NCI-H1092 treated with DMSO at 0.1 percent for 48 hours (cell line): ENCODE results near the gene ZNF532.

ENCODE experiments used
- DNase-seq: peaks from one replicate; lab custom pipeline; 2025; lab: John Stamatoyannopoulos, UW

ZNF532 gene

DNA sequence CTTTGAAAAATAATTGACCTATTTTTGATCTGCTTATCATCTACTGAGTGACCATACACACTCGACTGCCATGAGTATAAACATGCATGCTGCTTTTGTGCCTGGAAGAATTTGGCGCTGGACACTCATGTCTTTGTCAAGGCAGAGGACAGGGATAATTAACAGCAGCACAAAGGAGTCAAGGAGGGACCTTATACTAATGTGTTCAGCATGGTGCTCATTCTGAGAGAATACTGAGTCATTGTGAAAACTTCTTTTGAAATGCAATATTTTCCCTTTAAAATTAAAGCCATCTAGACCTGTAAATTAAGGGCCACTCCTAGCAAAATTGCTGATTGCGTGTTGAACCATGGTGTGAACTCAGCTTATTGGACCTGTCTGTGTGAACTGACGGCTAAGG, 116.3 kb downstream of the ZNF532 start:
- no peak for DNase-seq

DNA sequence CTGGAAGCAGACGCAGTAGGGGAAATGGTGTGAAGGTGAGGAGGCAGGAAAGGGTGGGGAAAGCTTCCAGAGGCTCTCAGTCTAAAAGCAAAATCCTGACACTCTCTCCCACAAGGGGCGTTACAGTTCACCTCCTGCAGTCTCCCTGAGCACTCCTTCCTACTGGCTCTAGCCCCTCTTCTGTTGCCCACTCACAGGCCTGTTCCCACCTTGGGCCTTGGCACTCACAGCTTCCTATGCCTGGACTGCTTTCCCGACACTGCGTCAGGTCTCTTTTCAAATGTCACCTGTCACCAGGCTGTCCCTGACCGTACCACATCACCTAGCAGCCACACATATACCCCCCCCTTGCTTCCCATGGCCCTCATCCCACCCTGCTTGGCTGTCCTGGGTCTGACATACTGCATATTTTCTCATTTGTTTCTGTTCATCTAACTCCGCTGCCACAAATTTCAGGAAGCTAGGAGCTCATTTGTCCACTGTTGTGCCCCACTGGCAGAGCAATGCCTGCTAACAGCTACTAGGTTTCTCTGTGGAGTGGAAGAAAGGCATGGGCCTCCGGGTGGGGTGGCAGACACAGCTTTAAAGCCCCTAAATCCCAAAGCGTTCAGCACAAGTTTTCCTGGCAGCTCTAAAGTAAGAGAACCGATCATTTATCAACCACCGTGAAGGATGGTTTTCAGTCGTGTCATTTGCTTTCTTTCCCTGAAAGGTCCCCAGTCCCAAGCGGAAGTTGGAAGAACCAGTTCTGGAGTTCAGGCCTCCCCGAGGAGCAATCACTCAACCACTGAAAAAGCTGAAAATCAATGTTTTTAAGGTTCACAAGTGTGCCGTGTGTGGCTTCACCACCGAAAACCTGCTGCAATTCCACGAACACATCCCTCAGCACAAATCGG, 118.8 kb downstream of the ZNF532 start:
- no peak for DNase-seq

DNA sequence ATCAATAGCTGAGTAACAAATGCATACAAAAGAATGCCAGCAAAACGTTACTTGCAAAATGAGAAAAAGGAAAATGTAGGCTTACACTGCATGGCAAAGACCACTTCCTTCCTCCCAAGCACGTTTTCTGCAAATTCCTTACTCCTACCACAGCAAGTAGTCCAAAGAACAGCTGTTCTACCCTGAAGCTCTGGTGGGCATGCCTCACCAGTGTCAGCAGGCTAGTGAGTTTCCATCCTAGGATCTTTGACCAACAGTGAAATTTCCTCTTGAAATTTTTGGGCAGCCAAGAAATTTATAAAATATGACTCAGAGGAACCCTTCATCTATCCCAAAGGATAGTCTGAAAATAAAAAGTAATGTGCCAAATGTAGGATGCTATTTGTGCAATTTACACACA, 123.9 kb downstream of the ZNF532 start:
- no peak for DNase-seq

DNA sequence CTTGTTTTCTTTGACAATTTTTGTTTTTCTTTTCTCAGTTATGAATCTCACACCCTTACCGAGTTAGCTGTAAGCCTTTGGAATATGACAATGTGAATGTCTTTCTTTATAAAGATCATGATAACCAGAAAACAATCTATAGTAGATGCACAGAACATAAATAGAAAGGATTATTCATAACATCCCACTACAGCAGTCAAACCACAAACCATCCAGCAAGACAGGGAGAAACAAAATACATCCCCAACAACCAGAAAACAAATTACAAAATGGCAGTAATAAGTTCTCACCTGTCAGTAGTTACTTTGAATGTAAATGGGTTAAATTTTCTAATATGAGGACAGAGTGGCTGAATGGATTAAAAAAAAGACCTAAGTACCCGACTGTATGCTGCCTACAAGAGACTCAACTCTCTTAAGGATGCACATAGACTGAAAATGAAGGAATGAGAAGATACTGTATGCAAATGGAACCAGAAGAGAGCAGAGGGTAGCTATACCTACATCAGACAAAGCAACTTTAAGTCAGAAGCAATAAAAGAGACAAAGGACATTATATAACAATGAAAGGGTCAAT, 124.6 kb downstream of the ZNF532 start:
- no peak for DNase-seq

DNA sequence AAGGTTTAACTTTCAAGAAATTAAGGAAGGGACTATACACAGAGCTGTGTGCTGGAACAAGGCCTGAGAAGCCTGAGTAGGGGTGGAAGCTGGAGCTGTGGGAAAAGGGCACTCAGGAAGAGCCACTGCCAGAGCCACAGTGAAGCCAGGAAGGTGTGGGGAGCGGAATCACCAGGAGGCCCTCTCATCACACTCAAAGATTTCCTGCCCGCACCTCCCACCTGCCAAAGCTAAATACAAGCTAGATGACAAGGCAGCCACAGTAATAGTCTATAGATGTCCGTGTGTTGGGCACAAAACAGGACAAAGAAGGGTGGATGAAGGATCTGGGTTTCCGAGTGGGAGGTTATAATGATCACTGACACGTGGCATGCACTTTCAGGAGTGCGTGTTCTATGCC, 126.0 kb downstream of the ZNF532 start:
- no peak for DNase-seq

DNA sequence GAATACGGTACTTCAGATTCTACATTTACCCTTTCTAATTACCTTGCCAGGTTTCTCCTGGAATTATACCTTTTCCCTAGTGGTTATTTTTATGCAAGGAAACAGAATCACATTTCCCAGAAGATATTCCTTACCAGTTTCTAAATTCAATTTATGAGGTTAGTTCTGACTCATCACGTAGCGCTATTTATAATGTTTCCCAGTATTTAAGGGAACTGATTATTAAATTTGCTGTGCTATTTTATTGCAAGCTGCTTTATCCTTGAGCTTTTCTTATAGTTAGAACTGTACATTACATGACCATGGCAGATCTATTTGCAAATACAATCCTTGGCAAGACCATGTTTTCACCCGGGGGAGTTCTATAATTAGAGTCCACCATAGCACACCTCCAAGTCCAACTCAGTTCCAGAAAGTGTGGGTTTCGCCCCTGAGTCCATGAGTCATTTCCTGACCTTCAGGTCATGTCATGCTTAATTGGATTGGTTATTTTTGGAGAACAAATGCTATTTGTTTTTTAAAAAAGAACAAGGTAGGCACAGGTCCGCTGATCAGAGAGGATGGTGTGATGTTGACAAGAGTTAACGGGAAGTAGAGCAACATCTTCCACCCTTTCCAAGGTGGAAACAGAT, 126.6 kb downstream of the ZNF532 start:
- no peak for DNase-seq

DNA sequence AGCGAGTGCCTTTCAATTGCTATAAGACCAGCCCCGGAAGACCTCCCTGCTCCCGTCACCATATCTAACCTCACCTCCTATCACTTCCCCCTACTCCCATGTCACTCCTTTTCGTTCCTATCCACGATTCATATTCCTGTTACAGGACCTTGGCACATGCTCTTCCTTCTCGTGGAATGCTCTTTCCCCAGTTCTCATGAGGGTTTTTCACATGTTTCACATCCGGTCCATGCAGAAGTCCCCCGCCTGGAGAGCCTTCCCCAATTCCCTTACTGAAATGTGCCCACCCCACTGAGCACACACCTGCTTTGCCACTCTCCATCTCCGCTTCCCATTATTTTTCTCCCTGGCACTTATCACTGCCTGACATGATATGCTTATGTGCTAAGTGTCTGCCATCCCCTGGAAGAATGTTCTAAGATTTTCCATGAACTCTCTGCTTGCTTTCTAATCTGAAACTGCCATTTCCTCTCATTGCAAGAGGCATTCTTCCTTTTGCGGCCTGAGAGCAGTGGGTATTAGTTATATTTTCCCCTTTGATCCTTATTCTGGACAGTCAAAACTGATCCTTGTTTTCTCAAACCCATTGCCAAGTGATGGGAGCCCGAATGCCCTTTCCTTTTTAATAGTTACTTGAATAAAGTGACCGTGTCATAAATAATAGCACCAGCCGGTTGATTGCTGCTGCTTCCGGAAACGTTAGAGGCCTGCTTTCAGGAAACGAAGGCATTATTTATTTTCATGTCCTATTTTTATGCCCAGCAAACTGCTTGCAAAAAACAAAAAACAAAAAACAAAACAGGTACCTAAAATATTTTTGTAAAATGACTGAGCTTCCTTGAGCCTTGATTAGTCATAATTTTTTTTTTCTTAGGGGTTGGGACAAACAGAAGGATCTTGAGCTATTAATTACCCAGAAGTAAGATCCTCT, 127.9 kb downstream of the ZNF532 start:
- no peak for DNase-seq

DNA sequence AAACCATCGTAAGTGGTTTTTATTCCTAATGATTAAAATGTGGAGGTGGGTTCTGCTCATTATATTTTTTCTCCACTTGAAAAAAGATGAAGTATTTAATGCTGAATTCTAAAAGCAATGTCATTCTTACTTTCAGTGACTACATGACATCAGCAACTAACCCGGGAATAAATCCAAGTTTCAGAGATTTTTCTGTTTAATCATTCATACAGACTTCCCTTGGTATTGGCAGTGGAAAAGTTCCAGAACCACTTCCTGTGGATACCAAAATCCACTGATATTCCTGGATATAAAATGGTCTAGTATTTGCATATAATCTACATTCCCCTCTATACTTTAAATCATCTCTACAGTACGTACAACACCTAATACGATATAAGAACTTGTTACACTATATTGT, 128.6 kb downstream of the ZNF532 start:
- no peak for DNase-seq

DNA sequence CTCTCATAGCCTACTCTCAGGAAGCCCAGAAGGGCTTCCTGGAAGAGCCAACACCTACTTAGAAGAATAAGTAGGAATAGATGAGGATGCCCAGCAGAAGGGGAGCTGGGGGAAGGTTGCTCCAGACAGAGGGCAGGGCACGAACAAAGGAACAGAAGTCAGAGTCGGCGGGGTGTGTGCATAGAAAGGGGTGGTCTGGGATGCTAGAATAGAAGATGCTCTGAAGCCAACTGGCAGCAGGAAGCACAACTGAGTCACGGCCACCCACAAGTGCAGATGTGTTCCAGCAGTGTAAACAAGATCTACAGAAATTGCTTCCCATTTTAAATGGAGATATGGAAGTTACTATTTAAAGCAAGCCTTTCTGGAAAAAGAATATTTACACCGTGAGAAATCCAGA, 131.0 kb downstream of the ZNF532 start:
- DNase-seq: no peak

DNA sequence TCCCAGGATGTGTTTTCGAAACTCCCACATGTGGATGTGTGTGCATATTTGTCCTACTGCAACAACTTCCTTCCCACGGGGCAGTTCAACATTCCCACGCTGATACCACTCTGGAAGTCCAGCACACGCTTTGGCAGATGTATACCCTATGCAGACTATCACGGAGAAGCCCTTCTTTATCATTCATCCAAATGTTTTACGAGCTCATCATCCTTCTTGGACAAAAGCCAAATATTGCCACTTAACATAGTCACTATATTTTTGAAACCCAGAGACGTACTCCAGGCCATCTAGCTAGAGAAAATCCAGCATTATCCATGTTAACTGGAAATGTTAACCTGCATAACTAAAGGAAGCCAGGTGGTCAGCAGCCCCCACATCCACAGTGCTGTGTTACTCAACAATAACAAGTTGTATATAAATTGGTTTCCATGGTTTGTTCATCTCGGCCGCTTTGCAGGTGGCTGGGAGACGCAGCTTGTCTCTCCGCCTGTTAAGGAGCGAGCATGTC, 131.5 kb downstream of the ZNF532 start:
- DNase-seq: no peak

DNA sequence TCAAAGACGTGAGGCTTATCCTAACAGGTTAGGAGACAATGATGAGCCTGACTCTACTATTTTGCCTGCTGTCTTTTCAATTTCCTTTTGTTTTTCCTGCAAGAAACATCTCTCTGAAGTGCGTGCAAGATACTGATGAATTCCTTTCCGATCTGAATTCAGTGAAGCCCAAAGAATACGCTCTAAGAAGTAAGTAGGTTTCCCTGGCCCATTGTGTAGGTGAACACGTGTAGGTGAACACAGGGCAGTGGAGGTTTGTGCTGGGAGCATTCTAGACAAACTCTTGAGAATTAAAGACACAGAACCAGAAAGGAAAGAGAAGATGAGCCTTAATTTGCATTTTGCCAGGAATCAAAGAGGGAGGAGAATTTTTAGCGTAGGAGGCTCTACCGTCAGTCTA, 132.0 kb downstream of the ZNF532 start:
- DNase-seq: no peak

DNA sequence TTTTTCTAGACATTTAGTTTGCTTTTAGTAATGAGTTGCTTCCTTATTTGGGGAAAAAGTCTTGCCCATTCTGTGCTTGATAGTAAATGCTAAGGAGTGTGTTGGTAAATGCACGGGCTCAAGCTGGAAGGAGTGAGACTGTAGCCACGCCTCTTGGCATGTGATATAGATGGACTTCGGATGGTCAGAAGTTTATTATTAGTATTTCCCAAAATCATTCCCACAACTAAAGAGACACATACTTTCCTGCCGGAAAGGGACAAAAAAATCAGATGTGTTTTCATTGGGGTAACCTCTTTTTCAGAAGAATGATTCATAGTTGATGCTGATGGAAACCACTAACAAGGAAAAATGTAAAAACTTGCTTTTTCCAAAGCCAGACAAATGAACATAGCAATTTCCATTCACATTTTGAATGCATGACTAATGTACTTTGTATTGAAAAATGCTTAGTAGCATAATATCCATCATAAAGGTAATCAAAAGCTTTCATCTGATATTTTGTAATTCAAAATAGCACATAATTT, 133.2 kb downstream of the ZNF532 start:
- DNase-seq: no peak

DNA sequence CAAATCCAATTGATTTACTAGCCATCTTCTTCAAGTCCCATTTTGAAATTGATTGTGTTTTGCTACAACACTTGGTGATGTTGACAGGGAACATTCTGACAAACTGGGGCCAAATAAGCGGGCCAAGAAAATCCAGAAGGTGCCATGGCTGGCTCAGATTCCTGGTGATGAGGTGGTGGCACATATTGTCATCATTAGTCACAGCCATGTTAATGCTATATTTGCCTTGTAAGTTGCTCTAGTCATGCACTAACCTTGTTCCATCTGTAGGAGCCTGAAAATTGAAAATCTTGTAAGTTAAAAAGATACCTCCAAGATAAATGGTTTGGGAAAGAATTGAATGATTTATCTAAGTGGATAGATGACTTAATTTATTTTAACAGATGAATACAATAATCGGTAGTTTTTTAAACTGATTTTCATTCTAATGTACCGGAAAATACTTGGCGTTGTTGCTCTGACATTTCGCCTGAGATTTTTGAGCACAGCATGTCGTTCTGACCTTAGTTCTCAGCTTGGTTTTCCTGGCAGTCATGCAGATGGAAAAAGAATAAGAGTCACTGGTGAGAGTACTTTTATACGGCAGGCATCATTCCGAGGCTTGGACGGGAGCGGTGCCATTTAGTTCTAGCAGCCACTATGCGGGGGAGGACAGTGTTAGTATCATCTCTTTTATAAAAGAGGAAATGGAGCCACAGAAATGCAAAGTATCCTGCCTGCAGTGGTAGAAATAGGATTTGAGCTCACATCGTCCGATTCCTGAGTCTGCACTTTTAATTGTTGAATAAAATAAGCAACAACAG, 133.9 kb downstream of the ZNF532 start:
- DNase-seq: no peak

DNA sequence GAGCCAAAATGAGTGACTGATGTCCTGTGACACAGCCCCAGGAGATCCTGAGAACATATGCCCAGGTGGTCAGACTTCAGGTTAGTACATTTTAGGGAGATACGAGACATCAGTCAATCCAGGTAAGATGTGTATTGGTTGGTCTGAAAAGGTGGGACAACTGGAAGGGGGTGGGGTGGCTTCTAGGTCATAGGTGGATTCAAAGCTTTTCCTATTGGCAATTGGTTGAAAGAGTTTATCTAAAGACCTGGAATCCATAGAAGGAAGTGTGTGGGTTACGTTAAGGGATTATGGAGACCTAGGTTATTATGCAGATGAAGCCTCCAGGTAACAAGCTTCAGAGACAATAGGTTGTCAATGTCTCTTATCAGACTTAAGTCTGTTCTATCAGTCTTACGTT, 136.5 kb downstream of the ZNF532 start:
- no peak for DNase-seq

DNA sequence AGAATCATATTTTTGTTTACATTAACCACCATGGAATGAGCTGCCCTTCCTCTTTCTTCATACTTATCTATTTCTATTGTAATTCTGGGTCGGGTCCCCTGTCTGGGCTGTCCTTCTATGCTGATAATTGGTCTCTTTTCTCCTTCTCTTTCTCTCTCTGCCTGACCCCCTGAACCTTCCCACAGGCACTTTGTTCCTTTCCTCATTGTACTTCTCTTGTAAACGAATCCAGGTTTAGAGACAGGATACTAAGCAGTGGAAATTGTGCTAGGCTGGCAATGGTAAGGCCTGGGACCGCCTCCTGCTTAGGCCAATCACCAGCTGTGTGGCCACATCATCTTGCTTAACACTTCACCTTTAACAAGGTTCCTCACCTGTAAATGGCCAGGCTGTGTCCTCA, 137.0 kb downstream of the ZNF532 start:
- DNase-seq: no peak

DNA sequence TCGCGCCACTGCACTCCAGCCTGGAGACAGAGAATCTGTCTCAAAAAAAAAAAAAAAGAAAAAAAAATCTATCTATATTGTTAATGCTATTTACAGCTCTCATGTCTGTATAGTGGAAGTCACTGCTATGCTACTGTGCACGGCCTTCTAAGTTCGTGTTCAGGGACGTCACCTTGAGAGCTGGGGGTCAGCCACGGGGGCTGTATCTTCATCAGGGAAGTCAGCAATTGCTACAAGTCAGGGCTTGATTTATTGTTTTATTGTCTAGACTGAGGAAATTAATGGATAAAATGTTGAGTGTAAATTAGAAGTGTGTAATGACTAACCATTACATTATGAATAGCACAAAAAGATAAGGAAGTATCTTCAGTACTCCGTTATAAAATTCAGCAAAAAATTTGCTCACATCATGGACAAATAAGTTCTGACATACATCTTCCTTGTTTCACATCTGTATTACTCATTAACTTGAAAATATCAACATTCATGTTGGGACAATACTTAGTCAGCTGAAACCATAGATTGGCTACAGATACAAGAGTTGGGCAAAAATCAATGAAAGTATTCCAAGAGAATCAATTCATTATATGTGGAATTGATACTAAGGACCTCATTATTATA, 138.4 kb downstream of the ZNF532 start:
- DNase-seq: no peak

DNA sequence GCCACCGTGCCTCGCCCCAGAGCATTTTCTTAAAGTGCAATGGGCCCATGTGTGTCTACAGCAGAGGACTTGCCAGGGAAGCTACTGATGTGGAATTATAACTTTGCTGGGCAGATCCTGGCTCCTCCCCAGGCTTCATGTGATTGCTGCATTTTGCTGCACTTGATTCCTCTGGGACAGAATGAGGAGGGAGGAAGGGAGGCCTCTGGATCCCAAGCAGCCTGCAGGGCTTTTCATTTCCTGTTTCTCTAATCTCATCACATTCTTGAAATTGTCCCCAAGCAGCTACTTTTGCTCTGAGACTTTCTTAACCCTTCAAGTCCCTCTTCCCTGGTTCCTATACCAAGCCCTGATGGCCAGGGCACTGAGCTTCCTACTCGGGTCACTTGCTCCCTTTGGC, 140.6 kb downstream of the ZNF532 start:
- DNase-seq: no peak

DNA sequence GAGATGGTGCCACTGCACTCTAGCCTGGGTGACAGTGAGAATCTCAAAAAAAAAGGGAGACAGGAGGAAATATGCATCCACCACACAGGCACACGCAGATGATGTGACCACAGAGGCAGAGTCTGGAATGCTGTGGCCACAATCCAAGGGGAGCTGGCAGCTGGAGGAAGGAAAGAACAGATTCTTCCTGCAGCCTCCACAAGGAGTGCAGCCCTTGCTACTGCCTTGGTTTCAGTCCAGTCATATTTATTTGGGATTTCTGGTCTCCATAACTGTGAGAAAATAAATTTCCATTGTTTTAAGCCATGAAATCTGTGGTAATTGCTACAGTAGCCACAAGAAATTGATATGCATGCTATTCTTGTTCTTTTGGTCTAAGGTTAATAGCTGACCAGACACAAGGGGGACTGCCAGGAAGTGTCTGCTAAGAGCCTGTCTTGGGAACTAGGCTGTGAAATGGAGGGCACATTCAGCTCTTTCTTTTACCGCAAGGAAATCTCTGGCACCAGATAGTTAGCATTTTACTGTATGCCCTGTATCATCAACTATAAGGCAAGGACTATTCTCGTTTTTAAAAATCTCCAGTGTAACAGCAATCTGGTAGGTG, 141.9 kb downstream of the ZNF532 start:
- DNase-seq: no peak

DNA sequence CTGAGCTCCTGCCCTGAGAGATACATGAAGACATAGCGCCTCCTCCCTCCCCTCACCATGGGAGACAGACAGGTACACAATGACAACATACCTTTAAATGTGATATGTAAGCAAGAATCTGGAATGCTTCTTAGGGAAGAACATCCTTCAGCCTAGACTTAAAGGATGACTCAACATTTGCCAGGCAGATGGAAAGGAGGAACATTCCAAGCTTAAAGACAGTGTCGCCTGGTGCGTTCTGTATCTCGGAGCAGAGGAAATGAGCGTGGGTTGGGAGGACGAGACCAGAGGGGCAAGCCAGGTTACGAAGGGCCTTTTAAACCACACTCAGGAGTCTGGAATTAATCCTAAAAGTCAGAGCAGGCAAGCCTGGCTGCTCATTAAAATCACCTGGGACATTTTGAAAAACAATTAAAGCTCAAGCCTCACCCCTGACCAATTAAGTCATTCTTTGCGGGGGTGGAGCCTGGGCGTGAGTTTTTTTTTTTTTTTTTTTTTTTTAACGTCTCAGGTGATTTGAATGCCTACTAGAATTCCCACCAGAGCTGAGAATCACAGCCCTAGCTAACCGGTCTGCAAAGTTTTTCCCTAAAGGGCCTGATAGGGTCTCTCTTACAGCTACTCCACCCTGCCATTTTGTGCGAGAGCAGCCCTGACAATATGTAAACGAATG, 143.8 kb downstream of the ZNF532 start:
- no peak for DNase-seq
